Heart left ventricle (tissue), 13 donors: ENCODE measurements around the gene LRRC38.

ENCODE experiments used
- POLR2A ChIP-seq, 2 donors: fragments of 450-650 bp; IDR thresholded peaks; one replicate each; pipeline ENCODE4 v1.6.1; 2017; ENCODE audit warnings: antibody characterized with exemption in 2 of 2, mild to moderate bottlenecking in 2 of 2, moderate library complexity in 2 of 2
- TF ChIP-seq, protein P1 (sequence below), 12 donors: fragments of 200-600 bp; sonication (generic) in 4 of 12; IDR thresholded peaks; one replicate each; pipeline versions ENCODE4 v1.5.0 to v1.8.0; 2018 to 2022; ENCODE audit warnings: antibody characterized with exemption in 12 of 12, mild to moderate bottlenecking in 5 of 12
- donor health status: ischemic (EF 13 %, LVEDD 7.1; RV severe dilation, severe dysfunction).
- donor health status: DM: no; HTN: yes; CAD: no.
- donor health status: DM: no; HTN: no; CAD: no.
- donor health status: ischemic (EF 25% LVEDD 6.9; RV normal size, moderate dysfunction).
- donor health status: ischemic (EF 25% LVEDD 5.7; RV mildly dilated, moderate dysfunction).
- donor health status: ischemic (EF 35%, LVEDD 5.7; RV mildly dilated, moderate dysfunction).
- donor health status: nonischemic (EF 11% LVEDD 7.7; RV severe dilation, severe dysfunction).
- donor health status: DM: yes; HTN: yes; CAD: no.
- donor health status: PGD.
- donor health status: ischemic (EF 29% LVEDD 5.4; RV normal size, mild dysfunction).
- donor health status: nonischemic (EF 23%, LVEDD 6.1; RV moderate dilation, normal function).

DNA sequence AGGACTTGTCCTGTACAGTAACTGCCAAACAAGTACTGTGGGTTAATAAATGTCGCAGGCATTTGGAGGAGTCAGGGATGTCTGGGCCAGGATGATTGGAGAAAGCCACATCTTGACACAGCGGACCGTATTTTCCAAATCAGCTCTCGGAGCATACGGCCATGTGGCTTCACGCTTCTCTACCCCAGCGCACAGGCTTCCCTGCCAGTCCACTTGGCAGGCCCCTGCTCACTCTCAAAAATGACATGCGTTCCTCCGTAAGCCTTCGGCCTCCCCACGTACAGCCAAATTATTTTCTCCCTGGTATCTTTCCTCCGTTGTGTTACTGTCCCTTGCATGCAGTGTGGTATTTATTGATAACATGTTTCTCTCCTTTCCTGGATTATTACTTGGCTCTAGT, 7.2 kb upstream of the LRRC38 start:
- TF ChIP-seq, protein P1, sequence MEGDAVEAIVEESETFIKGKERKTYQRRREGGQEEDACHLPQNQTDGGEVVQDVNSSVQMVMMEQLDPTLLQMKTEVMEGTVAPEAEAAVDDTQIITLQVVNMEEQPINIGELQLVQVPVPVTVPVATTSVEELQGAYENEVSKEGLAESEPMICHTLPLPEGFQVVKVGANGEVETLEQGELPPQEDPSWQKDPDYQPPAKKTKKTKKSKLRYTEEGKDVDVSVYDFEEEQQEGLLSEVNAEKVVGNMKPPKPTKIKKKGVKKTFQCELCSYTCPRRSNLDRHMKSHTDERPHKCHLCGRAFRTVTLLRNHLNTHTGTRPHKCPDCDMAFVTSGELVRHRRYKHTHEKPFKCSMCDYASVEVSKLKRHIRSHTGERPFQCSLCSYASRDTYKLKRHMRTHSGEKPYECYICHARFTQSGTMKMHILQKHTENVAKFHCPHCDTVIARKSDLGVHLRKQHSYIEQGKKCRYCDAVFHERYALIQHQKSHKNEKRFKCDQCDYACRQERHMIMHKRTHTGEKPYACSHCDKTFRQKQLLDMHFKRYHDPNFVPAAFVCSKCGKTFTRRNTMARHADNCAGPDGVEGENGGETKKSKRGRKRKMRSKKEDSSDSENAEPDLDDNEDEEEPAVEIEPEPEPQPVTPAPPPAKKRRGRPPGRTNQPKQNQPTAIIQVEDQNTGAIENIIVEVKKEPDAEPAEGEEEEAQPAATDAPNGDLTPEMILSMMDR (IDR thresholded peaks at IDR 0.05), result no peak
- TF ChIP-seq POLR2A (IDR thresholded peaks at IDR 0.05), result no peak
